IMR-90 (cell line): Measurements from ENCODE around the gene CDK11B. TPM values are rescaled to one million over a fixed set of nuclear protein-coding genes. Genes with fewer than 3 reads are reported as not detected.
"Not testable (repeated sequence)": the region's sequence is repeated elsewhere in the genome, so short reads cannot be mapped to it uniquely, and the experiment has no call there.

Experiments used
- ATAC-seq: fragments of 200-7000 bp; cut with Tn5 transposase; 2 replicates; pipeline ENCODE4 v1.9.1; 2020; ENCODE audit warnings: low read depth, mild to moderate bottlenecking, moderate library complexity
- BruUV-seq: library from RNA; stranded (reverse); fragments of 400-500 nt; replicated peaks from 2 replicates; lab custom pipeline; 2021; lab: Mats Ljungman, UMichigan
- CTCF ChIA-PET: fragments of 300-600 bp; formaldehyde crosslinking; extraction: SDS; loops from one replicate; lab custom pipeline; 2021; ENCODE audit warnings: antibody characterized with exemption; lab: Yijun Ruan, JAX
- POLR2A ChIA-PET: fragments of 300-600 bp; sonication (Branson Sonifier 250); formaldehyde crosslinking; loops from one replicate; lab custom pipeline; 2022; ENCODE audit warnings: antibody characterized with exemption; ENCODE audit not compliant: unreplicated experiment; lab: Charles Lee
- DNase-seq: peaks from one replicate; pipeline ENCODE4 v3.0.0; 2013
- H2AFZ ChIP-seq: replicated peaks from 2 replicates; pipeline ENCODE3; 2013; ENCODE audit warnings: low read length, mild to moderate bottlenecking; ENCODE audit not compliant: poor library complexity
- H2AK5ac ChIP-seq: 2 replicates; pipeline ENCODE4 v1.6.1; 2013; ENCODE audit warnings: low read depth, low read length, inconsistent platforms
- H2AK9ac ChIP-seq: replicated peaks from 2 replicates; pipeline ENCODE3; 2013; ENCODE audit warnings: mild to moderate bottlenecking, low read depth, low read length, moderate library complexity; ENCODE audit not compliant: poor library complexity
- H2BK120ac ChIP-seq: 2 replicates; pipeline ENCODE4 v1.6.1; 2013; ENCODE audit warnings: low read depth, low read length, inconsistent platforms
- H2BK15ac ChIP-seq: 3 replicates; pipeline ENCODE4 v1.6.1; 2013; ENCODE audit warnings: low read depth, low read length, inconsistent platforms
- H2BK20ac ChIP-seq: 2 replicates; pipeline ENCODE4 v1.6.1; 2013; ENCODE audit warnings: low read depth, mild to moderate bottlenecking, inconsistent platforms, low read length, moderate library complexity
- H2BK5ac ChIP-seq: 2 replicates; pipeline ENCODE4 v1.6.1; 2013; ENCODE audit warnings: mild to moderate bottlenecking, low read depth, low read length, inconsistent platforms; ENCODE audit not compliant: poor library complexity, severe bottlenecking
- H3K14ac ChIP-seq: replicated peaks from 2 replicates; pipeline ENCODE4 v1.6.1; 2013; ENCODE audit warnings: low read depth, low read length, inconsistent platforms
- H3K18ac ChIP-seq: 2 replicates; pipeline ENCODE4 v1.6.1; 2013; ENCODE audit warnings: low read depth, low read length, control low read depth
- H3K23ac ChIP-seq: 2 replicates; pipeline ENCODE4 v1.6.1; 2013; ENCODE audit warnings: low read depth, low read length, inconsistent platforms
- H3K27ac ChIP-seq: 2 replicates; pipeline ENCODE4 v1.5.1; 2013; ENCODE audit warnings: mild to moderate bottlenecking, control low read depth, low read length; ENCODE audit not compliant: insufficient read depth
- H3K27me3 ChIP-seq: 2 replicates; pipeline ENCODE4 v1.6.1; 2013; ENCODE audit warnings: low read length; ENCODE audit not compliant: control insufficient read depth, insufficient read depth
- H3K36me3 ChIP-seq: 2 replicates; pipeline ENCODE4 v1.6.1; 2013; ENCODE audit warnings: low read length, mixed read lengths; ENCODE audit not compliant: control insufficient read depth, insufficient read depth
- H3K4ac ChIP-seq: 2 replicates; pipeline ENCODE4 v1.6.1; 2013; ENCODE audit warnings: low read depth, low read length, inconsistent platforms
- H3K4me1 ChIP-seq: 2 replicates; pipeline ENCODE4 v1.6.1; 2013; ENCODE audit warnings: low read length, mixed read lengths; ENCODE audit not compliant: control insufficient read depth, insufficient read depth
- H3K4me2 ChIP-seq: 2 replicates; pipeline ENCODE4 v1.6.1; 2013; ENCODE audit warnings: low read depth, mild to moderate bottlenecking, control low read depth, low read length, moderate library complexity
- H3K4me3 ChIP-seq: 2 replicates; pipeline ENCODE4 v1.5.1; 2013; ENCODE audit warnings: low read depth, mild to moderate bottlenecking, control low read depth, low read length, moderate library complexity; ENCODE audit not compliant: insufficient read depth
- H3K56ac ChIP-seq: 2 replicates; pipeline ENCODE4 v1.6.1; 2013; ENCODE audit warnings: low read length, inconsistent platforms; ENCODE audit not compliant: insufficient read depth; ENCODE audit errors: extremely low read depth
- H3K79me1 ChIP-seq, 2 experiments: 2 replicates each; pipeline ENCODE4 v1.6.1; 2013; ENCODE audit warnings: low read length in 2 of 2, inconsistent platforms in 1 of 2, low read depth in 1 of 2
- H3K9ac ChIP-seq: 2 replicates; pipeline ENCODE4 v1.6.1; 2013; ENCODE audit warnings: low read depth, low read length, control low read depth
- H3K9me1 ChIP-seq: 2 replicates; pipeline ENCODE4 v1.6.1; 2013; ENCODE audit warnings: low read length, inconsistent platforms; ENCODE audit not compliant: insufficient read depth
- H3K9me3 ChIP-seq: 2 replicates; pipeline ENCODE4 v1.6.1; 2013; ENCODE audit warnings: low read length; ENCODE audit not compliant: control insufficient read depth, insufficient read depth
- H4K20me1 ChIP-seq: 2 replicates; pipeline ENCODE4 v1.6.1; 2013; ENCODE audit warnings: low read length, inconsistent platforms; ENCODE audit not compliant: insufficient read depth
- H4K5ac ChIP-seq: 2 replicates; pipeline ENCODE4 v1.6.1; 2013; ENCODE audit warnings: mild to moderate bottlenecking, low read depth, low read length, control low read depth
- H4K8ac ChIP-seq, 2 experiments: 2 replicates each; pipeline ENCODE4 v1.6.1; 2013; ENCODE audit warnings: low read depth in 2 of 2, low read length in 2 of 2, control low read depth in 1 of 2, inconsistent platforms in 1 of 2
- H4K91ac ChIP-seq: 2 replicates; pipeline ENCODE4 v1.6.1; 2013; ENCODE audit warnings: low read depth, low read length, inconsistent platforms; ENCODE audit not compliant: insufficient read depth
- WGBS, 2 experiments: methylation state at CpG; one replicate each; pipeline versions ENCODE4 v1.1.5 to v1.1.7; 2013; ENCODE audit warnings: missing lambda C conversion rate in 2 of 2; ENCODE audit not compliant: insufficient read length in 1 of 2; ENCODE audit errors: extremely low coverage in 2 of 2; 5-methylcytosine and 5-hydroxymethylcytosine counted together
- dilution Hi-C: fragments of 300-500 bp; cut with HindIII; formaldehyde crosslinking; loops from one replicate; pipeline ENCODE4 v1.14.3; 2018; ENCODE audit warnings: low sequenced_read_pairs; ENCODE audit not compliant: unreplicated experiment
- in situ Hi-C: fragments of 300-500 bp; cut with MboI; formaldehyde crosslinking; loops from 3 replicates; pipeline ENCODE4 v1.14.3; 2019; ENCODE audit warnings: low sequenced_read_pairs, inconsistent platforms, mixed read lengths
- intact Hi-C: fragments of 100-400 bp; cut with micrococcal nuclease; formaldehyde crosslinking; loops from 2 replicates; pipeline ENCODE4 v1.10.0; 2022
- polyA plus RNA-seq, 3 experiments: library from polyadenylated mRNA; depleted of rRNA; stranded (reverse); fragments of >200 nt; gene quantifications; 2 replicates each; pipeline ENCODE4 v1.2.3, GENCODE V29; 2012; ENCODE audit warnings: low replicate concordance in 1 of 3
- total RNA-seq: library from RNA; depleted of rRNA; stranded (reverse); fragments of >200 nt; gene quantifications from 2 replicates; pipeline ENCODE4 v1.2.3, GENCODE V29; 2012

The CDK11B gene
- total and polyA plus RNA-seq, 2 of the 4 experiments (the other 2 are of a cell fraction), result 8.2 to 19.1 TPM

GRCh38 chr1:1707897-1708296 is 49.1 kb upstream of the CDK11B start:
- H2BK20ac ChIP-seq, POLR2A ChIA-PET, H3K4me1 ChIP-seq, H3K4me3 ChIP-seq, H3K9ac ChIP-seq, BruUV-seq, H3K14ac ChIP-seq, ATAC-seq, dilution Hi-C loops, H2BK15ac ChIP-seq, DNase-seq, intact Hi-C loops, H3K36me3 ChIP-seq, H3K4ac ChIP-seq, H4K5ac ChIP-seq, H3K18ac ChIP-seq, H2AFZ ChIP-seq, H4K20me1 ChIP-seq, H3K79me1 ChIP-seq, H4K8ac ChIP-seq, H2BK120ac ChIP-seq, H2BK5ac ChIP-seq, H2AK5ac ChIP-seq, CTCF ChIA-PET, H3K9me3 ChIP-seq, H3K23ac ChIP-seq, H4K91ac ChIP-seq, H3K56ac ChIP-seq, H3K27me3 ChIP-seq, H3K4me2 ChIP-seq, H3K9me1 ChIP-seq, in situ Hi-C loops, H3K27ac ChIP-seq, H2AK9ac ChIP-seq: not testable (repeated sequence)
- no CpG with 5 or more reads among the region's 20 CpGs for WGBS, 2 experiments

GRCh38 chr1:1707241-1707640 is 48.4 kb upstream of the CDK11B start:
- H2AFZ ChIP-seq, H4K91ac ChIP-seq, H3K4me1 ChIP-seq, H3K4me2 ChIP-seq, H3K23ac ChIP-seq, H3K4ac ChIP-seq, H2AK9ac ChIP-seq, CTCF ChIA-PET, DNase-seq, H3K18ac ChIP-seq, POLR2A ChIA-PET, BruUV-seq, H3K27ac ChIP-seq, H2BK120ac ChIP-seq, H2BK5ac ChIP-seq, H3K56ac ChIP-seq, in situ Hi-C loops, H3K9me3 ChIP-seq, H4K20me1 ChIP-seq, H3K9ac ChIP-seq, H3K9me1 ChIP-seq, H2BK20ac ChIP-seq, H4K5ac ChIP-seq, H2BK15ac ChIP-seq, ATAC-seq, H3K36me3 ChIP-seq, H3K79me1 ChIP-seq, dilution Hi-C loops, H3K4me3 ChIP-seq, H4K8ac ChIP-seq, H3K14ac ChIP-seq, intact Hi-C loops, H3K27me3 ChIP-seq, H2AK5ac ChIP-seq: not testable (repeated sequence)
- no CpG with 5 or more reads among the region's 23 CpGs for WGBS, 2 experiments
